Fibroblast of skin of right biceps (primary cell): ENCODE data around the gene RGS16.

Experiments used
- DNase-seq: peaks from one replicate; pipeline ENCODE4 v3.0.0-alpha.2; 2013

Gene RGS16

DNA sequence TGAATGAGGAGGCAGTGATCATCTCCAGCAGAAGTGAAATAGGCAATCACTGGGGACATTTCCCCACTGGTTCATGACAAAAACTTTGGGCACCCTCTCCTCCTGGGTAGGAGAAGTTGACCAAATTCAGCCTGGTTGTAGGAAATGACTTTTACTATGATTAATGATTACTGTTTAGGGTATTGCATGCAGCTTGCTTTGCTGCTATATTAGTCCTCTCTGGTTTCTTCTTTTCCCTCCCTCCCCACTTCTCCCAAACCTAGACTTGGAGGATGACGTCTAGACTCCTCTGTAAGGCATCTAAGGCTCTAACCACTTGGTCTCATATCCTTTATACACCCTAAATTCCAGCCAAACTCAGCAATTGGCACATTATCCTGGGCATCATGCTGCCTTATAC, 3.4 kb upstream of the RGS16 start:
- DNase-seq, result no peak

DNA sequence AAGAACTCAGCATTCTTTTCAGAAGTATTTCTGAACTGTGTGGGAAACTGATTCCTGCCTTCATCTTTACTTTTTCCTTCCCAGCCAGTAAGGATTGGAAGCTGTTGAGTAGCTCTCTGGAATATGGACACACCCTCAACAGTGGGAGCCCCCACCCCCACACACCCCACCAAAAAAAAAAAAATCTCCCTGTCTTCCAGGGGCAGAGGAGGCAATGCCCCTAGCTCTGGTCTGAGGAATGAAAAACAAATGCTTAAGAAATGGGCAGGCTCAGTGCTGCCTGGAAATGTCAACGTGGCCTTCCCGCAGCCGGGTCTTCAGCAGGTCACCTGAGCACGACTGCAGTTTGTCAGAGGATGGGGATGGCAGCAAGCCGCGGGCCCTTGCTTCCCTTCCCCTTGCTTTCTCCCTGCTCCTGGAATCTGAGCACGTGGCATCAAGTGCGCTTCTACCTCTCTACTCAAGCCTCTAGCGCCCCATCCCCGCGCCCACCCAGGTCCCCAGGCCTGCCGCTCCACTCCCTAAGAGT, 479 bp downstream of the RGS16 start:
- no peak for DNase-seq

DNA sequence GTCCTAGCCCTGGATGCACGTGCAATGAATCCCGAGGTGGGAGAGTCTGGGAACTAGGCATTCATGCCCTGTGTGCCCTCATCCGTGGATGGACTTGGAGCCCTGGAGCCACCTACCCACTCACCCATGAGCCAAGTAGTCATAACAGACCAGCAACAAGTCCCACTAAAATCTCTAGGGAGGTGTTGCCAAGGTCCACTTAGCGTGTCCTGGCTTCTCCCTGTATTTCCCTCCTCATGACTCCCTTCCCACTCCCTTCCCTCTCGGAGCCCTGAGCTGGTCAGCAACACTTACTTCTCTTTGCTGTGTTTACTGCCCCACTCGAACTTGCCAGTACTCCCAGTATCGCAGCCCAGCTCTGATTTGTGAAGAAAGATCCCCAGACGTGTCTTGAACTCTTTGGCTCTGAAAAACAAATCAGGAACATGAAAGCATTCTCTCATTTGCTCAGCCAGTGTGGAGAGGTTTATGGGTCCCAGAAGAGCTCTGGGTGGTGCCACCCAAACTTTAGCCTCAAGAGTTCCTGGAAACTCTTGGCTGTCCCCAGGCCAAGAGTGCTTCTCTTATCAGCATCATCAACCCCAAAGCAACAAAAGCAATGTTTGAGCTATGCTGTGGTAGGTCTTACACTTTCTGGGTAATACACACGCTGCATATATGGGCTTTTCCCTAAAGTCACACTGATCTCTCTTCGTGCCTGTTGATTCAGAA, 1.1 kb downstream of the RGS16 start:
- peak; percentile 26 for DNase-seq

DNA sequence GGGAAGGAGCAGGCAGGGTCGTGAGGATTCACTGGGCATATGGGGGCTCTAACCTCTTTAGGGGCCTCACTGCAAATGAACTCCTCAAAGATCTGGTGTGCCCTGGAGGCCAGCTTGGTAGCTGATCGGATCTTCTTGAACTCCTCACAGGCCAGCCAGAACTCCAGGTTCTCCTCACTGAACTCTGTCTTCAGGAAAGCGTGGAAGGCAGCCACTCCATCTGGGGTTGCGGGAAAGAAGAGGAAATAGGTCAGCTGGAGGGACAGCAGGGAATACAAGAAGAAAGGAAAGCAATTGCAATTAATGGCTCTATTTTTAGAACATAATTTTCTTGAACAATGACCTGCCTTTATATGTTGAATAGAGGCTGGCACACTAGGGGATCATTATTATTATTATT, 2.3 kb downstream of the RGS16 start:
- no peak for DNase-seq

DNA sequence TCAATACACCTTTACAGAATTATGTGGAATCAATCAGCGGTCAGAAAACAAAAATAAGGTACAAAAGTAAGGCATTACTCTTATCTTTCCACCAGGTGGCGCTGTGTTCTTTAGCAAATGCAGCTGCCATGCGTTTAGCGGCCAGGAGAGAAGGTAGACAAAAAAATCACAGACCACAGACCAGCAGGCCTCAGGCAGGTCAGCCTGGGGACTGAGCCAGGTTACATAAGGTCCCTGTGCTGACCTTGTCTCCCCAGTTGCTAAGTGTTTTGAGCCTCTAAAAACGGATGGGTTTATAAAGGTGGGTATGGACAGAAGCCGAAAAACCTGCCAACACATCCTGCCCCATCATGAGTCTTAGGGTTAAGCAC, 2.8 kb downstream of the RGS16 start:
- DNase-seq, result peak; percentile 67

DNA sequence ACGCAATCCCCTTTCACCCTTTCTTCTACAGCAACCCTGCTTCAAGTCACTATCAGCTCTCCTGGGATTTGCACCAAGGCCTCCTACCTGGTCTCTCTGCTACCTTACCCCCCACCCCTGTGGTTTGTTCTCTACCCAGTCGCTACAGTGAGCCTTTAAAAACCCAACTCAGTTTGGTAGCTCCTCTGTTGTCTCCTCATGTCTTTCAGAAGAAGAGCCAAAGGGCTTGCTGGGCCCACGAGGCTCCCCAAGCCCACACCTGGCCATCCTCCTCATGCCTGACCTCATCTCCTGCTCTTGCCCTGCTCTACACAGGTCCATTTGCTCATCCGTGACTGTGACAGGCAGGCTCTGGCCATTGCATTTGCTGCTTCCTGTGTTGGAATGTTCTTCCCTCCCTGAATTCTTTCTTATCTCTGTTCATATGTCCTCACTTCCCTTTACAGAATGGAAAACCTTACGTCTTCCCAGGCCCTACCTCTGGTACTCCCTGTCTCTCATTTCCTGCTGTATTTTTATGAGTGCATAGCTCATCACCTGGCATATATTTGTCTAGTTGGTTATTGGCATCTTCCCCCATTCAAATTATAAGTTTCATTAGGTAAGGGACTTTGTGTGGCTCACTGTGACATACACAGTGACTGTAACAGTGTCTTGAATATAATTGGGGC, 3.3 kb downstream of the RGS16 start:
- DNase-seq, result no peak

DNA sequence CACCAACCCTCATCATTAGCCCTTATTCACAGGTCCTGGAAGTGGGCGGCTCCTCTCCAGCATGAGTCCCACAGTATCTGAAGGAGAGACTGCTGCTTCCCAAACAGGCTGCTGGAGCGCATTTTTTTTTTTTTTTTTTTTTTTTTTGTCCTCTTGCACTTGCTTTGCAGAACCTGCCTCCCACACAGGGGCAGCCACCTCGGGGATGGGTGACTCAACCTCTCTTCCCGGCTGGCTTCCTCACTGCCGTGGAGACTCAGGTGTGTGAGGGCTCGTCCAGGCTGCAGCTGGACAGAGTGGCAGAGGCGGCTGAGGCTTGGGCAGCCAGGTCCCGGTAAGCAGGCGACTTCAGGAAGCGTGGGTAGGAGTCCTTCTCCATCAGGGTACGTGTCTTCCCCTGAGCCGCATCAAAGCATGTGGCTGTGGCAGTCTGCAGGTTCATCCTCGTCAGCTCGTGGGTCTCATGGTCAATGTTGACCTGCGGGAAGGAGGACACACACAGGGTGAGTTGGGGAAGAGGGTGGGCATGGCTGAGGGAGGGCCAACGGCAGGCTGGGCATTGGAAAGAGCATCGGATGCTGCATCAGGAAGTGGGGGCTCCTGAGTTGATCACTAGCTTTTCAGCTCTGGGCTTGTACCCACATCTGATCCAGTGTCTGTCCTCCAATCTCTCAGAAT, 4.0 kb downstream of the RGS16 start:
- no peak for DNase-seq

DNA sequence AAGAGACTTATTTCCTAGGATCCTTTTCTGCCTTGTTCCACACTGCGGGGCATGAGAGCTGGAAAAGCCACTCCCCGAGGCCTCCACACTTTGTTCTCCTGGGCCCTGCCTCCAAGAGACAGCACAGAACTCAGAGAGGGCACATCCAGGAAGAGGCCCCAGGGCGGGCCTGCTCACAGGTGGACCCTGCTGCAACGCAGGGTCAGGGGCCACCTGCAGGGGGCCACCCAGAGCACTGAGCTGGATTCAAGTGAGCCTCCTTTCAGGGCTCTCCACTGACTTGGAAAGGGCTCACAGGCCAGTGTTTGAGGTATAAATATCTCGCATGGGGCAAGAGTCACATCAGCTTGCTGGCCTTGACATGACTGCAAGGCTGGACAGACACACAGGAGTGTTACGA, 4.8 kb downstream of the RGS16 start:
- DNase-seq, result no peak

DNA sequence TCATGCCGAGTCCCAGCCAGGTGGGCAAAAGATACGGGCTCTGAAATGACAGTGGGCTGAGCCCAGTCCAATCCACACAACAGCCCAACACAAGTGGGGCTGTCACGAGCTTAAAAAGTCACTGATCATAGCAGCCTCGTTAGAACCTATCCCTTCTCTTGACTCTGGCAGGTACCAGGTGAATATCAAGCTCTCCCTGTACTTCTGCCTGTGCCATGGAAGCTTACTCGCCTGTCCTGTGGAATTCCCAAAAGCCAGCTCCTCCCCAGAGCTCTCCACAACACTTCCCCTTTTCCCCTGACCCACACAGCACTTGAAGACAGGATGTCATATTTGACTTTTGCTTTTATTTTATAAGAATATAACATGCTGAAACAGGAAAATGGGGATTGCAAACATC, 5.9 kb downstream of the RGS16 start:
- no peak for DNase-seq

DNA sequence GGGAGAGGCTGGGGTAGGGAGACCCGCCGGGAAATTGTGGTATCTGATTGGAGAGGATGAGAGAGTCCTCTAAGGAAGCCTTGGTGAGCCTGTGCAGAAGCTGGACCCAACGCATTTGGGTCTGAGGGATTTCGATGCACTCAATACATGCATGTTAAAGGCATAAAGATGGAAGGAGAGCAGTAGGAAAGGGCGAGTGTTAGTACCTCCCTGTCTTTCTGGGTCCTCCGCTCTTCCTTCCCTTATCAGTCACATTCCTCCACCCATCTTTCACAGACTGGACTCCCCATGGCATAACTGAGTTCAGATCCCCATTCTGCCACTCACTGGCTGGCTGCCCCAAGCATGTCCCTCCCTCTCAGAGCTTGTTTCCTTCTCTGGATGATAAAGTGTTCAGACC, 7.3 kb downstream of the RGS16 start:
- no peak for DNase-seq

DNA sequence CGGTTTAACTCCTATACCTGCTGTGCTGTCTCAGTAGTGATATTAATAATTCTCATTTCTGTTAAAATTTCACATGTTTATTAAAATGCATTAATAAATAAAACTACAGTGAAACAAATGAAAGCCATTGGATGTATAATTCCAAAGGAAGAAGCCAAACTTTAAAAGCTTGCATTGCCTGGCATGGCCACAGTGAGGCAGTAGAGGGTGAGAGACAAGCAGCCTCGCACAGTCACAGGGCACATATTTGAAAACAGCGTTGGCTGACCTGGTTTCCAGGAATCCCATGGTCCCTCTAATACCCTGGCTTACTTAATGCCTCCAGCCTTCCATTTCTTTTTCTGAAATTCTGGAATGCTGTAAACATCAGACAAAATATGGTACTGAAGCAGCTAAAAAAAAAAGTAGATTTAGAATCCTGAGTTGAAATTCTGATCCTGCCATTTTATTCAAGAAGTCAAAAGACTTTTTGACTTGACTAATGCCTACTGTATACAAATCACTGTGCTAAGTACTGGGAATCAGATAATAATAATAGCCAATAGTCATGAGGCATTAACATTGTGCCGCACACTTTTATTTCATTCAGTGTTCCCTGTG, 8.4 kb downstream of the RGS16 start:
- DNase-seq, result peak; percentile 62

DNA sequence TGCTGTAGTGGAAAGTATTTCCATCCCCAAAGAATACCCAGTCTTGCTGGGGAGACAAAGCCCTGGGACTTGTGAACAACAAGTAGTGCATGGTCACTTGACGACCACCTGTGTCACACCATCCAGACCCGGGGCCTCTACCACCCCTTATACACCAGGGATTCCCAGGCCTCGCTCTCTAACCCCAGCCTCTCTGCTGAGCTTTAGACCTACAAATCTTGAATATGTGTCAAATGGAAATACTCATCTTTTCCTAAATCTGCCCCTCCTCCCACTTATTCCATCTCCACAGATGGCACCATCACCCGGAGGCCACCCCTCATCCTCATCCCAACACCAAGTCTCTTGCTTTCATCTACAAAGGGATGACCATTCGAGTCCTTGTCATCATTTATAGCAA, 14.3 kb downstream of the RGS16 start:
- DNase-seq, result no peak

DNA sequence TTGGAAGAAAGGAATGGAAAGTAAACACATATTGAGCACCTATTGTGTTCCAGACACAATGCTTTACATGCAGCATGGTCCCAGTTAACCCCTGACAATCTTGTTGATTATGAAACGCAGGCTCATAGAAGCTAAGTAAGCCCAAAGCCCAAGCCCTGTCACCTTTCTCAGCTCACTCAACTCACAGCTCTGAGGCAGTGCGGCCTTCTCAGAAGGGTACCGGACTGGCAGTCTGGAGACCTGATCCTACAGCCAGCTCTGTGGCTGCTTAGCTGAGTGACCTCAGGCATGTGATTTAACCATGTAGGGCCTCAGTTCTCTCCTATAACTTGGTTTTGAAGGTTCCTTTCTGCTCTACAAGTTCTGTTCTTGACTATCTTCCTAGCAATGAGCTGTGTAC, 14.7 kb downstream of the RGS16 start:
- no peak for DNase-seq

DNA sequence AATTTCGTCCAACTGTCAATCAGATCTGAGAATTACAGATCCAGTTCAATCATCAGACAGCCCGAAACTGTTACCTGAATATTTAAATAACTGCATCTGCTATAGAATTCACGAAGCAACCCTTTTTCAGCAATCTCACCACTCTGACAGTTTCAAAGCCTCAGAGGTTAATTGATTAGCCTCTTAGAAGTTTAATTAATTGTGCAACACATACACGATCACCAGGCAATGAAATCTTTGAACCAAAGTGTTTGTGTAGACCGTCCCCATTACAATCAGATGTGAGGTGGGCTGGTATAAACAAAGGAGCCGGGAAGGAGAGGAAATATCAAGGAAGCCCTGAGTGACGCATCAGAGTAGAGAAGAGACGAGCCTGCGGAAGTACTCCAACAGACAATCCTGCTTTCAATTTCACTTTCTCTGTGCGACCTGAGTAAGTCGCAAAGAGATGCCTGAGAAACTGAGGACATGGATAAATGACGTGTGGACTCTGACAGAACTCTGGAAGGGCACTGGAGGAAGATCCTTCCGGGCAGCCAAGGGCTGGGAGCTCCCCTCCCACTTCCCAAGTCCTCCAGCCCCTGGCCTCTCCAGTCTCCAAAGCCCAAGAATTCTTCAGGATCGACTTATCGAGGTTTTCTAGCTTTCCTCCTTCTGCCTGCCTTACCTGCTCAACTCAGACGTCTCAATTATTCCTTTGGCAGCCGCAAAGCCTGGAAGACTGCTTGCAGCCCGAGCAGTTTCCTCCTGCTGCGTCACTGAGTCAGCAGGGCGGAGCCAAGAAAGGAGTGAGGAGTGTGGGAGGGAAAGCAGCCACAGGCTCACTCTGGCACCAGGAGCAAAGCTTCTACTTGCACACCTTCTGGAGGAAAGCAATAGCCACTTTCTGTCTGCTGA, 15.4 kb downstream of the RGS16 start, which contains the start of gene RNASEL:
RNASEL (minus strand) TSS at position 757 of the 897 bp plus-strand sequence. CDS start 2,450 bp downstream, outside the sequence.
- peak; percentile 63 for DNase-seq

DNA sequence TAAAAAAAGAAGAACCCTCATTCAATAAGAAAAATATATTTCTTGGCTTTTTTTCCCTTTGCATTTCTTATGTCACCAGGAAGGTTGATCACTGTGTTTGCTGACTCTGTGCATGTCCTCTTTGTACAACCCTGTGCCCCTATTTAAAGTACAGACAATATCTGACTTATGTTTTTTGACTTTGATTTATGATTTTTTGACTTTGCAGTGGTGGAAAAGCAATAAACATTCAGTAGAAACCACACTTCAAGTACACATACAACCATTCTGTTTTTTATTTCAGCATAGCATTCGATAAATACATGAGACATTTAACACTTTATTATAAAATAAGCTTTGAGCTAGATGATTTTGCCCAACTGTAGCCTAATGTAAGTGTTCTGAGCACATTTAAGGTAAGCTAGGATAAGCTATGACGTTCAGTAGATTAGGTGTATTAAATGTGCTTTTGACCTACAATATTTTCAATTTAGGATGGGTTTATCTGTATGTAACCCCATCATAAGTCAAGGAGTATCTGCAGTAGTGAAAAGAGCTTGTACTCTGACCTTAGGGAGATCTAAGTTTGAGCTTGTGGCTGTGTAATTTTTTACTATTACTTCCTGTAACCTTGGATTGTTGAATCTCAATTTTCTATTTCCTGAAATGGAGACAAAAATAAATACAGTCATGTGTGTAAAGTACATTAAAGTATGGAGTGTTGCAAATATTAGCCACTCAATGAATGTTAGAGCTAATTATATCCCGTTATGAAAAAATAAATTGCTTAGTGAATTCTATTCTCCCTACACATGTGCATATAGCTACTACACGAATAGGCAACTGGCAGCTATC, 16.3 kb downstream of the RGS16 start:
- DNase-seq, result no peak

DNA sequence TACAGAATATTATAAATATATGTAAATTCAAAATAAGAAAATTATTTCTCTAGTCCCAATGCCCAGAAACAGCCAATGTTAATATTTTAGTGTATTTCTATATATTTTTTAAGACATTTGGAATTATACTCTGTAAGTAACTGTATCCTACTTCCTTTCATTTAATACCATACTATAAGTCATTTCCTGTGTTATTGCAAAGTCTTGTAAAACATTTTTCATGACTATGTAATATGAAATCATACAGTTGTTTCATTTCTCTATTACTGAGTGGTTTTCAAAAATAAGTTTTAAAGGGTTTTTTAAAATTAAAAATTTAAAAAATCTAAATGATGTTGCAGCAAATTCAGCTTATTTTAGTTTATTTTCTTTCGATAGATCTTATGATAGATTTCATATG, 17.1 kb downstream of the RGS16 start:
- no peak for DNase-seq

DNA sequence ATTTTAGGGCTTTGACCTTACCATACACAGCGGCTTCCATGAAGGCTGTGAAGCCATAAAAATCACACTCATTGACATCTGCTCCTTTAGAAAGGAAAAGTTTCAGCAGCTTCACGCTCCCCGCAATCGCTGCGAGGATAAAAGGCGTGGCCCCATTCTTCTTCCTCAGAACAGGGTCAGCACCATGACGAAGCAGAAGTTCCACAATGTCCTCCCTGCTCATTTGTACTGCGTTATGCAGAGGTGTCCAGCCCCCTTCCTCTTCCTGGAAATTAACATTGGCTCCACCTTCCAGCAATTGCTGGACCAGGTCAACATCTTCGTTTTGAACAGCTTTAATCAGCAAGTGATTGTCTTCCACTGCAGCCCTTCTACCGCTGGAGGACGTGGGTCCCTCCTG, 17.8 kb downstream of the RGS16 start:
- no peak for DNase-seq

DNA sequence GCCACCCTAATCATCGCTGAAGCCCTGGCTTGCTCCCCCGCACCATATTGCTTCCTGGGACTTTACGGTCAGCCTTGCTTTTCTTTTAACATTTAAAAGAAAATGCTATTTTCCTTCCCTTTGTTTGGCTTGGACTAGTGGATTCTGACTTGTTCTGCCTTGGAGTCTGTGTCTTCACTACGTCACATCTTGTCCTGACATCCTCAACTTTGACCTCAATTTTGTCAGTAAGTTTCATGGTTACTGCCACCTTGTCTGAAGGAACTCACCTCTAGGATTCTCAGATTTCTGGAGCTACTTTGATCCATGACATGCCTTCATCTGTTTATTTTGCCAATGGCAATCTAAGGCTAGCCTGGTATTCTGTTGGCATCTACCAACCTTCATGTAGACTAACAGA, 19.4 kb downstream of the RGS16 start:
- DNase-seq, result no peak

DNA sequence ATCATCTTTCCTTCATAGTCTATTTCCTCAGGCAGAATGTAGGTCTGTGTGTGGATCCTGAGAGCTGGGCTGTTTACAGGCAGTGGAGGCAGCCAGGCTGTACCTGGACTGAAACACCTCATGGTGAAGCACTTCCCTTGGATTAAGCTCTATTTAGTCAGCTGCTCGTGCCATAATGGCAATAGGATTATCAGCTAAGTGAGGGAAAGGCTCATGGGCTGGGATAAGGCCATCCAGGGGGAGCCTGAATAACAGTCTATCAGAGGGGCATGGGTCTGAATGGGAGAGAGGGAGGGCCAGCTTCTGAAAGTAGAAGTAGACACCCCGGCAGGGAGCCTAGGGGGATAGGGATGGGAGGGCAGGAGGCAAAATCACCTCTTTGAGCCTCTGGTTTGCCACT, 23.5 kb downstream of the RGS16 start:
- no peak for DNase-seq

DNA sequence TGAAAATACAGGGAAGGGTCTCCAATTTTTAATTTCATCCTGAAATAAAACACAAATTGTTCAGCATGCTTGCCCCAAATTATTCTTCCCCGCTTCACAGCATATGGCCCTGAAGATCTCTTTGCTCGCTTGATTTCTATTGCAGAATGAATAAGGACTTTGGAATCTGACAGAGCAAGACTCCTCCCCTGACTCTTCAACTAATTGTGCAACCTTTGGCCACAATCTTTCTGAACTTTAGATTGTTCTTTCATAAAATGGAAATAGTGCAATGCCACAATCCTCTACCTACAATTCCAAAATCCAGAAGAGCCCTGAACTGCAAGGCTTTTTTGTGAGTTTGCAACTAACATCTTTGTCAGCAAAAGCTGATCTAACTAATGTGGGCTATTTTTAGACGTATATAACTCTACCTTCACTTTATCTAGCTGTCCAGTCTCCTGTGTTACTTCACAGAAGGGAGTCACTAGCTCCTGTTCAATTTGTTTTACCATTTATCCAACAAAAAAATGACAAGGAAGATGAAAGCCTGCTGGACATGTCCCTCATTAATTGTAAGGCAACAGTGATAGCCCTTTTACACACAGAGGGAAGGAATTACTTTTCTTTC, 28.5 kb downstream of the RGS16 start:
- DNase-seq, result peak; percentile 59

DNA sequence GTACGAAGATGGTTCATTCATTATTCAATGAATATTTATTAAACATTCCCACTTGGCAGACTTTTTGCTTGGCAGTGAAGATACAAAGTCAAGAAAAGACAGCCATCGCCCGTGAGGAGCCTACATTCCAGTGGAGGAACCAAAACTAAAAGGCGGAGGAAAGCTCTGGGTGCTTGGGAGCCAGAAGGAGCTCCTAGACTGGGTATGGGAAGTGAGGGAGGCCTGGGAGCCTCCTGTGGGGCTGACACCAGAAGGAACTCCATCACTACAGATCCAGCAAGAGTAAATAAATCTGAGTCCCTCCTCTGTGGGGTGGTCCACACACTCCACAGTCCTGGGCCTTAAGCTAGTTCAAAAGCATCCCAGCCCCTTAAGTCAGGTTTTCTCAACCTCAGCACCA, 30.0 kb downstream of the RGS16 start:
- no peak for DNase-seq
